MG63 (cell line): ENCODE measurements around the gene CTBP1. TPM values are rescaled to one million over a fixed set of nuclear protein-coding genes. Genes with fewer than 3 reads are reported as not detected.

Experiments used
- DNase-seq: peaks from one replicate; pipeline ENCODE4 v3.0.0-alpha.2; 2020
- H3K27me3 ChIP-seq: fragments of 250-450 bp; sonication (Bioruptor Pico); 2 replicates; pipeline ENCODE4 v1.5.1; 2020; ENCODE audit warnings: mild to moderate bottlenecking, moderate library complexity
- H3K36me3 ChIP-seq: fragments of 250-450 bp; sonication (Bioruptor Pico); 2 replicates; pipeline ENCODE4 v1.5.1; 2020; ENCODE audit warnings: mild to moderate bottlenecking, moderate library complexity
- H3K4me3 ChIP-seq: fragments of 250-450 bp; sonication (Bioruptor Pico); 2 replicates; pipeline ENCODE4 v1.5.1; 2020; ENCODE audit warnings: mild to moderate bottlenecking, moderate library complexity
- H3K9me3 ChIP-seq: fragments of 250-450 bp; sonication (Bioruptor Pico); 2 replicates; pipeline ENCODE4 v1.5.1; 2020; ENCODE audit warnings: mild to moderate bottlenecking, moderate library complexity
- total RNA-seq: library from RNA; depleted of rRNA; stranded (reverse); fragments of >200 nt; shearing (Covaris generic); gene quantifications from 2 replicates; pipeline ENCODE4 v1.2.3, GENCODE V29; 2014; ENCODE audit warnings: low replicate concordance

The CTBP1 gene
- total RNA-seq, 1 experiment from 2014 or later, result 178 TPM

DNA sequence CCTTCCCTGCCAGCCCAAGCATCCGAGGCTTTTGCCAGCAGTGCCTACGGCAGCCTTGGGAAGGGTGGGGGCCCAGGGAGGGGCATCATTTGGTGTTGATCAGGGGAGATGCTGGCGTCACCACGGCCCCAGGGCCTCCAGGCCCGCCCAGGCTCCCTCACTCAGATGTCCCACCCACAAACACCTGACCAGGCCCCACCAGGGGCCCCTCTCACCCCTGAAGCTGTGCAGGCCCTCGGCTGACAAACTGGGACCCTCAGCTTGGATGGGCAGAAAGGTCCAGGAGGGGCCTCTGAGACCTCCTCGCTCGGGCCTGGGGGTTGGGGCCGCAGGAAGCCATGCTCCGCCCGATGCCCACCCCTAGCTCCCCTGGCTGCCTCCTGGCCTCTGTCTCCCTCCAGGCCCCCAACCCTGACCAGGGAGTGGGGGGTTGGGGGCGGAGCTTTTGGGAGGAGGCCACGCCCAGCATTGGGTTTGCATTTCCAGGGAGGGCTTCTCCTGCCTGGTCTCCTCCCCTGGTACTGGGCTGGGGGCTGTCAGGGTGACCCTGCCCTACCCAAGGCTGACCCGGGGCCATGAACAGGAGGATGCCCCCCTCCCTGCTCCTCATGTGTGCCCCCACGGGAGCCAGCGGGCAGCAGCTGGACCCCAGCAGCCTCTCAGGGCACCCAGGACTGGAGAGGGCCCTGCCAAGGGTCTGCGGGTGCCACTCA is 43.2 kb downstream of the CTBP1 start:
- Histone ChIP-seq H3K9me3 (no peaks in the 10 kb centered on the region), H3K27me3 (no peaks in the 10 kb centered on the region), H3K4me3 (no peak overlapping the region), H3K36me3 (no peaks in the 10 kb centered on the region)
- no peak for DNase-seq

DNA sequence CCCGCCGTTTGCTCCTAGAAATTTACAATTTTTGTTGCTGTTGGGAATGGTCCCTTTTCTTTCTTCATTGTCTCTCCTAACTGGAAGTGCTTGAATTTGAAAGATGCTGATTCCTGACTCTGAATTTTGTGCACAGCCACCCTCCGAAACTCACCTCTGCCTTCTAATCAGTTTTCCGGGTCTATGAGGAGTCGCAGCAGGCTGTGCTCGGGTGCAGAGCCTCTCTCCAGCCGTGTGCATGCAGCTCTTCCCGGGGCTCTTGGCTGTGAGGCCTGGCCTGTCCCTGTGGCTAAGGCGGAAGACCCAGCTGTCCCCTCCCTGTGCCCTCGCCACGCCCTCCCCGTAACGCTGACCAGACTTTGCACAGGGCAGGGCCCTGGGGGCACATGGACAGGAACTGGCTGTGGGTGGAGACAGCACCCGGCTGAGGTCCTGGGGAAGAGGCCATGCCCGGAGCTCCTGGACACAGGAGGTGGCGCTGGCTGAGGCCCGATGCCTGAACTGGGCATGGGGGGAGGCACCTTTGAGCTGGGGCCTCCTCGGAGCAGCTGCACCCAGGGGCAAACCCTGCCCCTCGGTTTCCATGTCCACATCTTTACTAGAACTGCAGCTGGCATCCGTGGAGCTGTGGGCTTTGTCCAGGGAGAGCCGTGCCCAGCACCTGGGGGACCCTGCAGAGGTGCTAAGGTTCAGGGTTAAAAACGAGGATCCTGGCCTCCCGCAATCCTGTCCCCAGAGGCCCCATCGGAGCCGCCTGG is 43.9 kb downstream of the CTBP1 start:
- Histone ChIP-seq H3K4me3 (no peak overlapping the region), H3K27me3 (no peaks in the 10 kb centered on the region), H3K9me3 (no peaks in the 10 kb centered on the region), H3K36me3 (no peaks in the 10 kb centered on the region)
- DNase-seq, result no peak

DNA sequence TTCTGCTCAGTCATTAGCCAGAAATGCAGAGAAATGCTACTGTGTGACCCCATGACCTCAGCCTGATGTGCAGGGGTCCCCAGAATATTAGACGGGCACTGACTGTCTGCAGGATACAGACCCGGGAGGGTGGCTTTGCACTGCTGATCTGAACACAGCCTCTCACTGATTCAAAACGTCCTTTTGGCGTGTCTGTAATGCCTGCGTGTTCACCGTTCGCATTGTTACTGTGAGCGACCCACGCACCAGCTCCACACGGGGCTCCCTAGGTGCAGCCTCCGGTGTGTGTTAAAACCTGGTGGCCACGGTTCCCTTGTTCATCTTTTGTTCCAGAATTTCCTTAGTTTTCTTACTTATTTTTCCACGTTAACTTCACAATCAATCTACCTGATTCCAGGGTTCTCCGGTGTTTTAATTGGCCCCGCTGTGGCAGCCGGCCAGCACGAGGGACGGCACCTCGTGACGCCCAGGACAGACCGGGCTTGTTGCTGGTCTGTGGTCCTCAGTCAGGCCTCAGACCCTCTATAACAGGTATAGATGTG is 44.6 kb downstream of the CTBP1 start:
- no peak for DNase-seq
- no peaks in the 10 kb centered on the region for H3K36me3 ChIP-seq
- no peaks in the 10 kb centered on the region for H3K27me3 ChIP-seq
- H3K9me3 ChIP-seq, result no peaks in the 10 kb centered on the region
- no peak overlapping the region for H3K4me3 ChIP-seq

DNA sequence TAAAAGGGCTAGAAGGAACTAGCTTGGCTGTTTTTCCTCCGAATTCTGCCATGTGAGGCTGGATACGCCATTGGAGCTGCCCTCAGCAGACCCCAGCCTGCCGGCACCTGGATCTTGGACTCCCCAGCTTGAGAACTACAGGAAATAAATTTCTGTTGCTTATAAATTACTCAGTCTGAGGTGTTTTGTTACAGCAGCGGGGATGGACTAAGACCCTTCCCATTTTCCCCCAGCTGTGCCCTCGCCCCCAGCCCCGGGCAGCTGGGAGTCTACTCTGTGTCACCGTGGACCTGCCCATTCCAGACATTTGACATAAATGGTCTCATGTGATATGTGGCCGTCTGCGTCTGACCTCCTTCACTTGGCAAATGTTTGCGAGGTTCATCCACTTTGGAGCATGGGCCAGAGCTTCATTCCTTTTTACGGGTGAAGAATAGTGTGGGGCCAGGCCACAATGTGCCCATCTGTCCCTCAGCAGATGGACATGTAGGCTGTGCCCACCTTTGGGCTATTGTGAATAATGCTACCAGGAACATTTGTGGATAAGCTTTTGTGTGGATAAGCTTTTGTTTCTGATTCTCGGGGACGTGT is 45.8 kb downstream of the CTBP1 start:
- Histone ChIP-seq H3K9me3 (no peaks in the 10 kb centered on the region), H3K36me3 (no peaks in the 10 kb centered on the region), H3K4me3 (no peak overlapping the region), H3K27me3 (no peaks in the 10 kb centered on the region)
- DNase-seq, result no peak

DNA sequence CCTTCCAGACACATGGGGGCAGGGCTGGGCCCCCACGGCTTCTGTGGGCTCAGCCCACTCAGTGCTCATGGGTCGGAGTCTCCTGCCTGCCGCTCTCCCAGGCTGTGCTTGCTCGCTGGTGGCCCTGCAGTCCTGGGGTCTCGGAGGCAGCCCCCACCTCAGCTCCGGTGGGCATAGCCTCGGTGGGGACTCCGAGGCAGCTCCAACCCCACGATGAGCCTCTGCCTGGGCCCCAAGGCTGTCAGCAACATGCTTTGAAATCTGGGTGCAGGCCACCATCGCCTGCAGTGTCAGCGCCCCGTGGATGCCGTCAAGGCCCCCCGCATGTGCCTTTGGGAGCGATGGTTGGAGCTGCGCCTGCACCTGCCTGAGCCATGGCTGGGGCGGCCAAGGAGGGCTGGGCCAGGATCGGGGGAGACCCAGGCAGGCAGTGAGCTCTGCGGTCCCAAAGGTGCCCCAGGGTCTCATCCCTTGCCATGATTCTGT is 46.4 kb downstream of the CTBP1 start:
- no peak for DNase-seq
- no peaks in the 10 kb centered on the region for H3K27me3 ChIP-seq
- no peak overlapping the region for H3K4me3 ChIP-seq
- no peaks in the 10 kb centered on the region for H3K9me3 ChIP-seq
- H3K36me3 ChIP-seq, result no peaks in the 10 kb centered on the region

DNA sequence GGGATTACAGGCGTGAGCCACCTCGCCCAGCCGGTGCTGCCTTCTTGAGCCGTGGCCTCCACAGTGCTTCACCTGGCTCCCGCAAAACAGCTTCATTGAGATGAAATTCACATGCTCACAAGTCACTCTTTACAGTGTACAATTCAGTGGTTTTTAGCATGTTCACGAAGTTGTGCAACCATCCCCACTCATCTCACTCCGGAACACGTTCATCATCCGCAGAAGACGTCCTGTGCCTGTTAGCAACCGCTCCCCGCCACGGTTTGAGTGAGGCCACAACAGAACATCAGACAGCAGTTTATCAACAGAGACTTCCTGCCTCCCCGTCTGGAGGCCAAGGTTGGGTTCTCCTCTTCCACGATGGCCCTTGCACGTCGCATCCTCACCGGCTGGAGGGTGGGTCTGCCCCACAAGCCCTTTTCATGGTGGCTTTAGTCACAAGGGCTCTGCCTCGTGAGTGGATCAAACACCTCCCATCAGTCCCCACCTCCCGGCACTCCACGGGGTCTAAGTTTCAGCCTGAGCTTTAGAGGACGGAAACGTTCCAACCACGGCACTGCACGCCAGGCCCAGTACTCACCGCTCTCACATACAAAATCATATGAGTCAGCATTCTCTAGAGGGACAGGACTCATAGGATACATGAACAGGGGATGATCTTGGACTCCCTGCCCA is 46.9 kb downstream of the CTBP1 start:
- Histone ChIP-seq H3K36me3 (no peaks in the 10 kb centered on the region), H3K4me3 (no peak overlapping the region), H3K9me3 (no peaks in the 10 kb centered on the region), H3K27me3 (no peaks in the 10 kb centered on the region)
- DNase-seq, result no peak

DNA sequence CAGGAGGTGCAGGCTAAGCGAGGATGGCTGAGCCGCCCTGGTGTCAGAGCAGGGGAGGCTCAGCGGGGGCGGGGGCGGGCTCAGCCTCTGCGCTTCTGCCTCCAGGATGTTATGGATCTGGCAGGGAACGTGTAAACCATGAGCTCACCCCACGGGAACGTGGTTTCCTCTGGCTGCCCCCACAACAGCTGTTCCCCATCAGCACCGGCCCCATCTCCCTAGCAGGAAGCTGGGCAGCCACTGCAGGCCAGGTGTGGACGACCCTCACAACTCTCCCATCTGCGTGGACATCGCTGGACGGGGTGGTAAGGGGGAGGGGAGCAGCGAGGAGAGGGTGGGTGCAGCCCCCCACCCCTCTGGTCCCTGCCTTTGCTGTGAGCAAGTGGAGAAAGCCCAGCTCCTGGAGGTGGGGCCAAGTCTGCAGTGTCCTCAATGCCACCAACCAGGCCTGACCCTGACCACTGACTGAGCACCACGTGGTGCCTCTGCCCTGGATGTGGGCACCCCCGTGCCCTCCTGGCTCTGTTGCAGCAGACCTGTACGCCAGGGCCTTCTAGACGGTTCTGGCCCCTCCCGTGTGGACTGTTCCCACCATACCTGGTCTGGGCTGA is 48.4 kb downstream of the CTBP1 start:
- Histone ChIP-seq H3K36me3 (no peaks in the 10 kb centered on the region), H3K27me3 (no peaks in the 10 kb centered on the region), H3K4me3 (no peak overlapping the region), H3K9me3 (no peaks in the 10 kb centered on the region)
- peak; percentile 91 for DNase-seq

DNA sequence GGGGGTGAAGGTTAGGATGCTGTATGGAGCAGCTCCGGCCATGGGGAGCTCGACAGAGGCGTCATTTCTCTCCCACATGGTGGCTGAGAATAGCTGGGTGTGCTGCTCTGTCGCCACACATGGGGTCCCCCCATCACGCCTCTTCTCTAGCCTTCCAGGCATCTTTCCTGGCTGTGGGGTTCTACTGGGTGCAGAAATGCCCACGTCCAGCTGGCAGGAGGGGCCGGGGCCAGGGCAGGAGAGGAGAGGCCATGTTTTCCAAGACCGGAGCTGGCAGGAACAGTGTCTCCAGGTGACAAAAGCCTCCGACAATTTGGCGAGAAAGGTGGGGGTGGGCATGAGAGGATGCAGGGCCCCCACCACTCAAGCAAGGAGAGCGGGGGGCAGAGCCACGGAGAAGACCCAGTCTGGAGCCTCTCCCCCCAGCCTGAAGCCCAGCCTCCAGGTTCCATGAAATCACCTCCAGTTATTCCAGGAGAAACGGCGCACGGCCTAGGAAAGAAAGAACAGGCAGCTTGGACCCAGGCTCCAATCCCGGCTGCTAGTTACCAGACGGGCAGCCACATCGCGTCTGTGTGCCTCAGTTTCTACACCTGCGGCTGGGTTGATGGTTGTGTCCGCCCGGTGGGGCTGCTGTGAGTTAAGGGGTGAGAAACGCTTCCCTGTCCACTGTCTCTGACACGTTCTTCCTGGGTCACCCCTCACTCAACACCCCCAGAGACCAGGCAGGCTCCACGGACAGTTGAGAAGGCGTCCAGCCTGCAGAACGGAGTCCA is 49.2 kb downstream of the CTBP1 start:
- DNase-seq, result no peak
- Histone ChIP-seq H3K4me3 (no peak overlapping the region), H3K9me3 (no peaks in the 10 kb centered on the region), H3K27me3 (no peaks in the 10 kb centered on the region), H3K36me3 (no peaks in the 10 kb centered on the region)

DNA sequence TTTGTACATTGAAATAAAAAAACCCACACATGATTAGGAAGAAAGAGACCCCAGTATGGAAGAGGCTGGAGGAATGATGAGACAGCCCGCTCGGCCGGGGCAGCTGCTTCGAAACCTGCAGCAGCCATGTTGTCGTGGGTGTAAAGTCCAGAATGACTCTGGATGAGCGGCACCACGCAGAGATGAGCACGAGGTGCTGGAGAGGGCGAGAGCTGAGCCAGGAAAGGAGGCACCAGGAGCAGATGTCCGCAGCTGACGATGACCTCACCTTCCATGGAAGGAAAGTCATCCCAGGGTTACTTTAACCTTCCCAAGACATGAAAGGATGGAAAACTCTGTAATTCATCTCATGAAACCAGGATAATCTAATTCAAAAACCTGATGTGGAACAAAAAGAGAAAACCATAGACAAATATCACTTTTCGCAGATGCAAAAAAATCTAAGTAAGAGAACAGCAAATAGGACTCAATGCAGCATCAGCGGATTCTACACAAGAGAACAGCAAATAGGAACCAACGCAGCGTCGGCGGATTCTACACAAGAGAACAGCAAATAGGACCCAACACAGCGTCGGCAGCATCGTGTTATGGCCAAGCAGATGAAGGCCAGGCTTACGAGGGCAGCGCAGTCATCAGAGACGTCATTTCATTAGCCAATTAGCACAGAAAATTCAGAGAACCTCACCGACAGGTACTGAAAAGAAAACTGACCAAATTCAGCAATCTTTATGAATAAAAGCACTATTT is 50.7 kb downstream of the CTBP1 start:
- DNase-seq, result peak; percentile 65
- no peaks in the 10 kb centered on the region for H3K36me3 ChIP-seq
- H3K9me3 ChIP-seq, result no peaks in the 10 kb centered on the region
- no peaks in the 10 kb centered on the region for H3K27me3 ChIP-seq
- H3K4me3 ChIP-seq, result no peak overlapping the region

DNA sequence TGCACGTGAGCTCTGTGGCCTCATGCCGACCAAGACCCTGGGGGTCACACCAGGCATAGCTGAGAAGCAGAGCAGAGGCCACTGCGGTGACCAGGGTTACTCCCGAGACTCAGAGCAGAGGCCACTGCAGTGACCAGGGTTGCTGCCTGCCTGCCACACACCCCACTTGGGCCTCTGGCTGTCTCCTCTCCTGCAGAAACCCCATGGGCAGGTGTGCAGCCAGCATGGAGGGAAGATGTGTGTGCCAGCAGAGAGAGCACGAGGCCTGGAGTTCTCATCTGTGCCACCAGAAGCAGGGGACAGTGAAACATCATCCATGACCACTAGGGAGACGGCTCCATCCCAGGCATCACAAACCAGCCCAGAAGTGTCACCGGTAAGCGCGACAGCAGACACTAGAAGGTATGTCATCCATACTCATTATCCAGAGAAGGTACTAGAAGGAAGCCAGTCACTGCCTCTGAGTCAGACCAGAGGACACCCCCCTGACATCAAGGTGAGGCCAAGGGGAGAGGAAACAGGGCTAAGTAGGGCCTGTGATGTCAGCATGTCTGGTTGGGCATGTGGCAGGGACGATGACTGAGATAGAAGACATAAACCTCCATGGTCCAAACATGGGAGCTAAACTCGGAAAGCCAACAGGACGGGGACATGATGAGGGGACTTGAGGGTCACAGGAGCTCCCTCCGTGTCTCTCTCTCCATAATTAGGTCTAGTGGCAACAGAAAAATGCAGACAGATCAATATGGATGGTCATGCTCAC is 52.3 kb downstream of the CTBP1 start:
- H3K9me3 ChIP-seq, result no peaks in the 10 kb centered on the region
- no peak for DNase-seq
- H3K36me3 ChIP-seq, result peaks cover 3% of the 10 kb centered on the region
- H3K4me3 ChIP-seq, result no peak overlapping the region
- H3K27me3 ChIP-seq, result no peaks in the 10 kb centered on the region

DNA sequence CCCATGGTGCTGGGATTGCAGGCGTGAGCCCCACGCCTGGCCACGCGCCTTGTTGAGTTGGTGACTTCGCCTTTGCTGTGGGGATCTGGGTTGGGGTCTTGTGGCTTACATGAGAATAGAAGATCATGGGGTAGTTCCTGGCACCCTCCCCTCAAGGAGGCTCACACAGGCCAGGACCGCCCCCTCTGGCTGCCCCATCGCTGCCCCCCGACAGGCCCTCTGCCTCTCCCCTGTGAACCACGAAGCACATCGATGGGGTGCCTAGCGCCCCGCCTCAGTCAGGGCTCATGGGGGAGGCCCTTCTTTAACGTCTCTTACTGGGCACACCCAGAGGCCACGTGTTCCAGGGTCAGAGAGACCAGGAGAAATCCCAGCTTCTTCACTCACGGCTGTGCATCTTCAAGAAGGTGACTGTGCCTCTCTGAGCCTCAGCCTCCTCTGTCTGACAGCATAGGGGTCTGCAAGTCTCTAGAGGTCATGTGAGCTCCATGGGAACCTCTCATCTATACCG is 53.0 kb downstream of the CTBP1 start:
- Histone ChIP-seq H3K4me3 (no peak overlapping the region), H3K36me3 (peaks cover 10% of the 10 kb centered on the region), H3K27me3 (no peaks in the 10 kb centered on the region), H3K9me3 (no peaks in the 10 kb centered on the region)
- no peak for DNase-seq

DNA sequence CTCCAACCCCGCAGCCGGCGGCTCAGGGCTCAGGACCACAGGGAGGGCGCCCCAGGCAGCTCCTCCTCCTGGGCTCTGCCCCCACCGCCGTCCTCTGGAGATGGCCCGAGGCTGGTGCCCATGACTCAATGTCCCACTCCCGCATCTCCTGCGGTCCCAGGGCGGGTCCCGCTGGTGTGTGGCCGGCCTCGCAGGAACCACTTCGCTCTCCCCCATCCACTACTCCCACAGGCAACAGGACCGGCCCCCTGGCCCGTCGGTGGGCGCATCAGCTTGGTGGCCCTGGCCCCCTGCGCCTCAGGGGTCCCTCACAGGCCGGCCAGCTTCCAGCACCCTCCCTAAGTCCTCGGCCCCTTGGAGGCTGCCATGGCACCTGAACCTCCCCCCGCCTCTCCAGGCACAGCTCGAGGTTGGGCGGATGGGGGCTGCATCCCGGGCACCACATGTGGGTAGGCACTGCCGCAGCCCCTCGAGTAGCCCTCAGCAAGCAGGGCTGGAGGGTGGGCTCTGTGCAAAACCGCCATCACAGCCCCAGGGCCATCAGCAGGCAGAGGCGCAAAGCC is 53.7 kb downstream of the CTBP1 start:
- H3K4me3 ChIP-seq, result peak overlapping the region; percentile 37
- peak; percentile 69 for DNase-seq
- no peaks in the 10 kb centered on the region for H3K27me3 ChIP-seq

DNA sequence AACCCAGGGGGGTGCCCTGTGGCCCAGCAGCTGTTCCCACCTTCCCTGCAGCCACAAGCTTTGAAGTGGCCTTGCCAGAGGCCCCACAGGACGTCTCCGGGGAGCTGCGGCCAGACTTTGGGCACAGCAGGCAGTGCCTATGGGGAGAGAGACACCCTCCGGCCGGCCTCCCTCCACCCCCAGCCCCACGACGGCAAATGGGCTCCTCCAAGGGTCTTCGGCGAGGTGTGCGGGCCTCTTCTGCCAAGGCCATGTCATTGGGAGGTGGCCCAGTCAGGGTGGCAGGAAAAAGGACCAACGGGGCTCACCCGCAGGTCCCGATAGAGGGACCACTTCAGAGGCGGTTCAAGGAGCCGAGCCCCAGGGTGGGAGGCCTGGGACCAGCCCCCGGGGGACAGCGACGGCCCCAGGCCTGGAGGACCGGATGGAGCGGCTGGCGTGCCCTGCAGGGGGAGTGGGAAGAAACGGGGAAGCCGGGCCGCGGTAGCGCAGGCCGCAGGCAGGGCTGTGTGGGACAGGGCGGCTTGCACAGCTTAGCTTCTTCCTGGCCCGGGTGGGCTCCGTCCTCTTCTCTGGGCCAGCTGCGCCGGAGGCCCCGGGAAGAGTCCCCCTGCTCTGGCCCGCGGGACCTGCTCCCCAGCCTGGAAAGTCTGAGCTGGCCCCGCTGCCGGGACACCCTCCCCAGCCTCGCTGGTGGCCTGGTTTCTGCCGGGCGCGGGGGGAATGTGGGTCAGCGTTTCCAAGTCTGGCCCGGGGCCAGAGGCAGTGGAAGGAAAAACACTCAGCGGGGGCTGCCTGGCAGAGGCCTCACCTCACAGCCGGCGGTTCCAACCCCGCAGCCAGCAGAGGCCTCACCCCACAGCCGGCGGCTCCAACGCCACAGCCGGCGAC is 54.7 kb downstream of the CTBP1 start:
- H3K4me3 ChIP-seq, result peak overlapping the region; percentile 61
- no peaks in the 10 kb centered on the region for H3K27me3 ChIP-seq
- peak; percentile 57 for DNase-seq
- peaks cover 10% of the 10 kb centered on the region for H3K36me3 ChIP-seq
- H3K9me3 ChIP-seq, result no peaks in the 10 kb centered on the region

More for the DNA sequence above, 53.7 kb downstream of the CTBP1 start:
- Histone ChIP-seq H3K9me3 (no peaks in the 10 kb centered on the region), H3K36me3 (peaks cover 10% of the 10 kb centered on the region)
